DOHH2 (cell line): ENCODE results near the gene CCDC12.

Experiments used
- H3F3A ChIP-seq: fragments of 200-600 bp; sonication (generic), shearing (Covaris generic); 2 replicates; pipeline ENCODE4 v1.6.0; 2016; ENCODE audit warnings: antibody characterized with exemption, mild to moderate bottlenecking; ENCODE audit not compliant: control insufficient read depth, insufficient read depth
- H3K27ac ChIP-seq: fragments of 200-600 bp; sonication (generic); 2 replicates; pipeline ENCODE4 v1.5.1; 2014; ENCODE audit warnings: low read depth, mild to moderate bottlenecking, low read length, moderate library complexity
- H3K27me3 ChIP-seq: fragments of 200-600 bp; sonication (generic); 2 replicates; pipeline ENCODE4 v1.6.1; 2014; ENCODE audit warnings: mild to moderate bottlenecking, low read length, mixed read lengths; ENCODE audit not compliant: control insufficient read depth
- H3K36me3 ChIP-seq: fragments of 200-600 bp; sonication (generic); 2 replicates; pipeline ENCODE4 v1.6.1; 2014; ENCODE audit warnings: mild to moderate bottlenecking, low read length, moderate library complexity, mixed read lengths; ENCODE audit not compliant: control insufficient read depth
- H3K4me1 ChIP-seq: fragments of 200-600 bp; sonication (generic); 2 replicates; pipeline ENCODE4 v1.6.1; 2014; ENCODE audit warnings: mild to moderate bottlenecking, low read length, mixed read lengths; ENCODE audit not compliant: control insufficient read depth
- H3K4me2 ChIP-seq: fragments of 200-600 bp; sonication (generic); 2 replicates; pipeline ENCODE4 v1.6.0; 2014; ENCODE audit warnings: mild to moderate bottlenecking, low read length, moderate library complexity
- H3K4me3 ChIP-seq: fragments of 200-600 bp; sonication (generic); 2 replicates; pipeline ENCODE4 v1.5.1; 2014; ENCODE audit warnings: mild to moderate bottlenecking, low read length, mixed read lengths
- H3K79me2 ChIP-seq: fragments of 200-600 bp; sonication (generic); 2 replicates; pipeline ENCODE4 v1.6.1; 2014; ENCODE audit warnings: mild to moderate bottlenecking, low read length, mixed read lengths; ENCODE audit not compliant: control insufficient read depth
- H3K9me2 ChIP-seq: fragments of 200-600 bp; sonication (generic); replicated peaks from 2 replicates; pipeline ENCODE4 v1.6.1; 2014; ENCODE audit warnings: mild to moderate bottlenecking, low read length, mixed read lengths; ENCODE audit not compliant: control insufficient read depth
- H3K9me3 ChIP-seq: fragments of 200-600 bp; sonication (generic); 2 replicates; pipeline ENCODE4 v1.6.1; 2014; ENCODE audit warnings: antibody characterized with exemption, low read length, mixed read lengths; ENCODE audit not compliant: control insufficient read depth, insufficient read depth
- H4K20me1 ChIP-seq: fragments of 200-600 bp; sonication (generic); 2 replicates; pipeline ENCODE4 v1.6.0; 2014; ENCODE audit warnings: low read depth, mild to moderate bottlenecking, antibody characterized with exemption, low read length, moderate library complexity; ENCODE audit not compliant: control insufficient read depth, insufficient read depth
- EZH2phosphoT487 ChIP-seq: fragments of 200-600 bp; sonication (generic); IDR thresholded peaks from 2 replicates; pipeline ENCODE4 v1.6.1; 2017; ENCODE audit warnings: borderline replicate concordance, mild to moderate bottlenecking, antibody characterized with exemption, low read length, moderate library complexity, mixed read lengths
- TF ChIP-seq, protein P1 (sequence below): fragments of 200-600 bp; sonication (generic); IDR thresholded peaks from one replicate; pipeline ENCODE4 v1.5.1; 2014; ENCODE audit warnings: antibody characterized with exemption, mild to moderate bottlenecking, low read depth, low read length; ENCODE audit not compliant: poor library complexity, severe bottlenecking

Gene CCDC12

DNA sequence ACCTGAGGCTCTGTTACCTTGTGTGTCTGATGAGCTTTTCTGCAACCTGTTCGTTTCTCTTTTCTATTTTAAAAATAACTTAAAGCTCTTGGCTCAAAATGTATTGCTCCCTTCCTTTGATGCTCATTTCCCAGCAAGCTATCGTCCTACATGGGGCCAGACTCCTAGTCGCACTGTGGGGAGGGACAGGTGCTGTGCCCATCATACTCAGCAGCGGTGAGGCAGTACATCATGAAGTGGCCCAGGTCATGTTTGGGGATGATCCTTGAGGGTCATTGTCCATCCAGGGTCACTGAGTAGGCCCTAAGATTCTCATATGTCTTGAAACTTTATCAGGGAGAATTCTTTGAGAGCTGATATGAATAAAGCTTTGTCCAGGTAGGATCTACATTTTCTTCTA, 57.9 kb downstream of the CCDC12 start:
- Histone ChIP-seq H3F3A (peaks cover 11% of the 10 kb centered on the region), H3K79me2 (peaks cover 8% of the 10 kb centered on the region), H3K9me2 (no peaks in the 10 kb centered on the region), H4K20me1 (peaks cover 4% of the 10 kb centered on the region; the same call in 1 of the 2 replicates), H3K4me3 (no peak overlapping the region), H3K27ac (no peak overlapping the region), H3K9me3 (no peaks in the 10 kb centered on the region), H3K36me3 (peaks cover 63% of the 10 kb centered on the region), H3K27me3 (no peaks in the 10 kb centered on the region), H3K4me2 (no peak overlapping the region), H3K4me1 (peaks cover under 1% of the 10 kb centered on the region)
- no peak for TF ChIP-seq EZH2phosphoT487
- TF ChIP-seq, protein P1, sequence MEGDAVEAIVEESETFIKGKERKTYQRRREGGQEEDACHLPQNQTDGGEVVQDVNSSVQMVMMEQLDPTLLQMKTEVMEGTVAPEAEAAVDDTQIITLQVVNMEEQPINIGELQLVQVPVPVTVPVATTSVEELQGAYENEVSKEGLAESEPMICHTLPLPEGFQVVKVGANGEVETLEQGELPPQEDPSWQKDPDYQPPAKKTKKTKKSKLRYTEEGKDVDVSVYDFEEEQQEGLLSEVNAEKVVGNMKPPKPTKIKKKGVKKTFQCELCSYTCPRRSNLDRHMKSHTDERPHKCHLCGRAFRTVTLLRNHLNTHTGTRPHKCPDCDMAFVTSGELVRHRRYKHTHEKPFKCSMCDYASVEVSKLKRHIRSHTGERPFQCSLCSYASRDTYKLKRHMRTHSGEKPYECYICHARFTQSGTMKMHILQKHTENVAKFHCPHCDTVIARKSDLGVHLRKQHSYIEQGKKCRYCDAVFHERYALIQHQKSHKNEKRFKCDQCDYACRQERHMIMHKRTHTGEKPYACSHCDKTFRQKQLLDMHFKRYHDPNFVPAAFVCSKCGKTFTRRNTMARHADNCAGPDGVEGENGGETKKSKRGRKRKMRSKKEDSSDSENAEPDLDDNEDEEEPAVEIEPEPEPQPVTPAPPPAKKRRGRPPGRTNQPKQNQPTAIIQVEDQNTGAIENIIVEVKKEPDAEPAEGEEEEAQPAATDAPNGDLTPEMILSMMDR: no peak

DNA sequence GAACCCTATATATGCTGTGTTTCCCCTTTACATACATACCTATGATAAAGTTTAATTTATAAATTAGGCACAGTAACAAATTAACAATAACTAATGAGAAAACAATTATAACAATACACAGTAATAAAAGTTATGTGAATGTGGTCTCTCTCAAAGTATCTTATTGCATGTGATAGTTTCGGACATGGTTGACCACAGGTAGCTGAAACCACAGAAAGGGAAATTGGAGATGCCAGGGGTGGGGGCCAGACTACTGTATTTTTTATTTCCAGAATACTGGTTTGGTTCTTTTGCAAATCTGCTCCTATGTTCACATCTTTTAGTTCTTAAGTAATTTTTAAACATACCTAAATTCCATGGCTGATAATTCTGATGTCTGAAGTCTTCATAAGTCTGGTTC, 58.3 kb downstream of the CCDC12 start:
- no peaks in the 10 kb centered on the region for H3K9me3 ChIP-seq
- H3F3A ChIP-seq: peaks cover 11% of the 10 kb centered on the region
- no peak for TF ChIP-seq EZH2phosphoT487
- TF ChIP-seq, protein P1: no peak
- H3K36me3 ChIP-seq: peaks cover 60% of the 10 kb centered on the region
- no peak overlapping the region for H3K4me2 ChIP-seq
- peaks cover 2% of the 10 kb centered on the region; the same call in 1 of the 2 replicates for H4K20me1 ChIP-seq
- H3K4me3 ChIP-seq: no peak overlapping the region
- no peaks in the 10 kb centered on the region for H3K9me2 ChIP-seq
- H3K27me3 ChIP-seq: no peaks in the 10 kb centered on the region
- H3K27ac ChIP-seq: no peak overlapping the region
- no peaks in the 10 kb centered on the region for H3K4me1 ChIP-seq
- H3K79me2 ChIP-seq: peaks cover 5% of the 10 kb centered on the region

DNA sequence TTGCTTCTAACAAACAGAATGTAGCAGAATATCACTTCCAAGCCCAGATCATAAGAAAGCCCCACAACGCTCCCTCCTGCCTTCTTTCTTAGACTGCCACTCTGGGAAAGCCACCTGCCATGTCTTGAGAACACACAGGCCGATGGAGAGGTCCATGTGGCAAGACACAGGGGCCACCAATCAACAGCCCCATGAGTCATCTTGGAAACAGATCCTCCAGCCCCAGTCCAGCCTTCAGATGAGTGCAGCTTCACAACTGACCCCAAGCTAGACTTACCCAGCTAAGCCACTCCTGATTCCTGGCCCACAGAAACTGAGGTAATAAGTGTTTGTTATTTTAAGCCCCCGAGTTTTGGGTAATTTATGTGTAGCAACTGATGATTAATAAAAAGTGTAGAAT, 59.3 kb downstream of the CCDC12 start:
- Histone ChIP-seq H3K27me3 (no peaks in the 10 kb centered on the region), H3F3A (peaks cover 14% of the 10 kb centered on the region), H3K4me3 (no peak overlapping the region), H4K20me1 (no peaks in the 10 kb centered on the region), H3K4me2 (no peak overlapping the region), H3K9me3 (no peaks in the 10 kb centered on the region), H3K9me2 (no peaks in the 10 kb centered on the region), H3K4me1 (no peaks in the 10 kb centered on the region), H3K27ac (no peak overlapping the region), H3K79me2 (no peaks in the 10 kb centered on the region), H3K36me3 (peaks cover 50% of the 10 kb centered on the region)
- TF ChIP-seq EZH2phosphoT487: no peak
- TF ChIP-seq, protein P1: no peak

DNA sequence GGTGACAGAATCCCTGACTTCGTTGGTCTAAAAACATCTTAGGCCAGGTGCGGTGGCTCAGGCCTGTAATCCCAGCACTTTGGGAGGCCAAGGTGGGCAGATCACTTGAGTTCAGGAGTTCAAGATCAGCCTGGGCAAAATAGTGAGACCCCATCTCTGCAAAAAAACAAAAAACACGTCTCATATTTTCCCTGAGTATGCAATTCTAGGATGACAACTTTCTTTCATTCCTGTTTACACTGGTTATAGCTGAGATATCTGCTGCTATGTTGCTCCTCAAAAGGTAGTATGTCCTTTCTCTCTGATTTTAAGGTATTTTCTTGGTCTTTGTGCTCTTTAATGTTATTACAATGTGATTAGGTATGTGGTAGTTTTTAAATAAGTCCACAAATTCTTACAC, 59.7 kb downstream of the CCDC12 start:
- H4K20me1 ChIP-seq: no peaks in the 10 kb centered on the region
- no peaks in the 10 kb centered on the region for H3K9me3 ChIP-seq
- peaks cover 46% of the 10 kb centered on the region for H3K36me3 ChIP-seq
- no peaks in the 10 kb centered on the region for H3K9me2 ChIP-seq
- H3K27me3 ChIP-seq: no peaks in the 10 kb centered on the region
- no peaks in the 10 kb centered on the region for H3K4me1 ChIP-seq
- H3K4me3 ChIP-seq: no peak overlapping the region
- no peak overlapping the region for H3K4me2 ChIP-seq
- H3F3A ChIP-seq: peaks cover 14% of the 10 kb centered on the region
- H3K27ac ChIP-seq: no peak overlapping the region
- H3K79me2 ChIP-seq: no peaks in the 10 kb centered on the region
- TF ChIP-seq, protein P1: no peak
- no peak for TF ChIP-seq EZH2phosphoT487
